Measurements from ENCODE around the gene GM2A.

Gene GM2A

GRCh38 chr5:151313357-151313756 is 60.4 kb downstream of the GM2A start:
- H3K36me3 ChIP-seq, result no peaks in the 10 kb centered on the region
- no peaks in the 10 kb centered on the region for H3K27me3 ChIP-seq
- H4K20me1 ChIP-seq, result no peaks in the 10 kb centered on the region
- no peak overlapping the region for H3K9ac ChIP-seq
- no peak overlapping the region for H3K27ac ChIP-seq
- H3K4me3 ChIP-seq, result no peak overlapping the region
- no peak for TF ChIP-seq Cebpa-rat (IDR thresholded peaks at IDR 0.05)
- H3K9me3 ChIP-seq (replicated peaks in 1 of 11), result peaks cover 22 to 40% (median 33%) of the 10 kb centered on the region in 11 experiments
- H3K4me2 ChIP-seq, result no peak overlapping the region
- no peaks in the 10 kb centered on the region for H3K4me1 ChIP-seq

- H3K4me2 ChIP-seq, result no peak overlapping the region
- no peak for TF ChIP-seq Cebpa-rat (IDR thresholded peaks at IDR 0.05)
Observed at GRCh38 chr5:151315998-151316597, 63.1 kb downstream of the GM2A start.

GRCh38 chr5:151317871-151318270 is 64.9 kb downstream of the GM2A start:
- H3K27ac ChIP-seq, result no peak overlapping the region
- no peaks in the 10 kb centered on the region for H3K36me3 ChIP-seq
- H3K4me3 ChIP-seq, result no peak overlapping the region
- peaks cover 0 to under 1% (median 0%) of the 10 kb centered on the region in 11 experiments; a peak in 1 of 22 replicates for H3K9me3 ChIP-seq (replicated peaks in 1 of 11)
- H3K4me1 ChIP-seq, result peaks cover 0 to 17% (median 9%) of the 10 kb centered on the region in 10 experiments; a peak in 12 of 20 replicates
- no peaks in the 10 kb centered on the region for H3K27me3 ChIP-seq
- H4K20me1 ChIP-seq, result no peaks in the 10 kb centered on the region
- no peak for TF ChIP-seq Cebpa-rat (IDR thresholded peaks at IDR 0.05)
- no peak overlapping the region for H3K9ac ChIP-seq
- H3K4me2 ChIP-seq, result no peak overlapping the region

More at GRCh38 chr5:151315998-151316597, 63.1 kb downstream of the GM2A start:
- Histone ChIP-seq H3K36me3 (no peaks in the 10 kb centered on the region), H3K9ac (no peak overlapping the region), H3K27me3 (no peaks in the 10 kb centered on the region), H3K9me3 (replicated peaks in 1 of 11) (peaks cover 7 to 18% (median 12%) of the 10 kb centered on the region in 11 experiments), H3K27ac (no peak overlapping the region), H4K20me1 (no peaks in the 10 kb centered on the region), H3K4me1 (peaks cover 0 to 17% (median 9%) of the 10 kb centered on the region in 10 experiments; a peak in 12 of 20 replicates), H3K4me3 (no peak overlapping the region)

DNA sequence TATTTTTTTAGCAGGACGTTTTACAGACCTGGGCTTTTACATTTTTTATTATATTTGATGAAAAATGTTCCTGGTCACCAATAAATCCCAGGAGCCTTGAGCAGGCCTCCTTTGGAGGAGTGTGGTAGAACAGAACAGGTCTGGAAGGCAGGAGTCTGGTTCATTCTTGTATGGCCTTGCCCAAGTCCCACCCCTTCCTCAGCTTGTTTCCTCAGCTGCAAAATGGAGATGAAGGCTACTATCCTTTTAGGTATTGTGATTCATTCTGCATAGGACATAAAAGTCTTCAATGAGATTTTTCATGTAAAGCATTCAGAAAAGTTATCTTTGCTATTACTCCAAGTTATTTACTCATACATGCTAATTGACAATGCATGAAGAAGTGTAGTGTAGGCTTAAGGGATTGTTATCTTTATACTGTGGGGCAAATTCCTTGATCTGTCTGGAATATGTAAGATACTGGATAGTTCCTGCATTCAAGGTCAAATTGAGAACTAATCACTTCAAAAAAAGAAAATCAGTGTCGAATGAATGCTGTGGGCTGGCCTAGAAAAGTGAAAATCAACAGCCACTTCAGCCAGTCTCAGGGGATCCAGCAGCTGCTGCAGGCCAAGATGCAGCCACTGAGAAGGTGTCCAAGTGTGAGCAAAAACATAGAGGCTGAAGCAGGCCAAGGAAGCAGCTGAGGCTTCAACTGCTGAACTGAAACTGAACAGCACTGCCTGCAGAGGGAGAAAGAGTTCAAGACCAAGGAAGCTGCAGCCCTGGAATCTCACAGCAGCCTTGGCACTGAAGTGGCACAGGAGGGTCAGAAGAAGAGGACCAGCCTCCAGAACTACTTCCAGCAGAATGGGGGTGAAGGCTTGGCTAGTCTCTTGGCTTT is 66.1 kb downstream of the GM2A start:
- Histone ChIP-seq H3K9me3 (replicated peaks in 1 of 11) (no peaks in the 10 kb centered on the region), H3K4me1 (peaks cover 0 to 17% (median 9%) of the 10 kb centered on the region in 10 experiments; a peak in 12 of 20 replicates), H4K20me1 (no peaks in the 10 kb centered on the region), H3K27ac (peak overlapping the region in 1 of 11 experiments; percentile 1; a peak in 1 of 22 replicates), H3K27me3 (no peaks in the 10 kb centered on the region), H3K9ac (peak overlapping the region in 2 of 11 experiments; percentile 12 to 26; a peak in 1 of 22 replicates), H3K4me3 (no peak overlapping the region), H3K4me2 (peak overlapping the region in 5 of 11 experiments; percentile 14 to 48 (median 32); a peak in 8 of 22 replicates), H3K36me3 (no peaks in the 10 kb centered on the region)
- TF ChIP-seq Cebpa-rat (IDR thresholded peaks at IDR 0.05), result no peak
